CD14-positive monocyte (primary cell): ENCODE data around the gene VAV2. TPM values are rescaled to one million over a fixed set of nuclear protein-coding genes. Genes with fewer than 3 reads are reported as not detected.
"Not testable (repeated sequence)": the region's sequence is repeated elsewhere in the genome, so short reads cannot be mapped to it uniquely, and the experiment has no call there.

Source experiments
- DNase-seq, 3 donors: peaks; one replicate each; pipeline ENCODE4 v3.0.0-alpha.2; 2011 to 2022
- H2AFZ ChIP-seq: 2 replicates; pipeline ENCODE4 v1.6.0; 2012; ENCODE audit warnings: mild to moderate bottlenecking, low read depth, low read length, inconsistent platforms; ENCODE audit not compliant: insufficient read depth, poor library complexity, severe bottlenecking
- H3K27ac ChIP-seq, 2 donors: 1 replicate in 1 of 2; 2 replicates in 1 of 2; pipeline ENCODE4 v1.5.1; 2012 to 2013; ENCODE audit warnings: low read length in 2 of 2, control low read depth in 1 of 2, inconsistent platforms in 1 of 2, low read depth in 1 of 2, mild to moderate bottlenecking in 1 of 2
- H3K27me3 ChIP-seq, 2 donors: one replicate each; pipeline versions ENCODE4 v1.6.0 to v1.6.1; 2011 to 2013; ENCODE audit warnings: low read length in 2 of 2; ENCODE audit not compliant: control insufficient read depth in 2 of 2, insufficient read depth in 2 of 2
- H3K36me3 ChIP-seq, 2 donors: replicated peaks in 1 of 2; 1 replicate in 1 of 2; 2 replicates in 1 of 2; pipeline versions ENCODE4 v1.5.1 to v1.6.1; 2012 to 2013; ENCODE audit warnings: low read length in 2 of 2, control low read depth in 1 of 2, inconsistent platforms in 1 of 2, mild to moderate bottlenecking in 1 of 2; ENCODE audit not compliant: insufficient read depth in 2 of 2, control insufficient read depth in 1 of 2
- H3K4me1 ChIP-seq, 2 donors: 1 replicate in 1 of 2; 2 replicates in 1 of 2; pipeline versions ENCODE4 v1.5.1 to v1.6.1; 2012 to 2013; ENCODE audit warnings: low read length in 2 of 2, control low read depth in 1 of 2, inconsistent platforms in 1 of 2, mild to moderate bottlenecking in 1 of 2, moderate library complexity in 1 of 2; ENCODE audit not compliant: insufficient read depth in 2 of 2, control insufficient read depth in 1 of 2
- H3K4me2 ChIP-seq: replicated peaks from 2 replicates; pipeline ENCODE3; 2012; ENCODE audit warnings: low read length, moderate library complexity, mild to moderate bottlenecking; ENCODE audit not compliant: poor library complexity, severe bottlenecking; ENCODE audit errors: extremely low read depth
- H3K4me3 ChIP-seq, 3 experiments: fragments of 200-600 bp in 1 of 3; sonication (generic) in 1 of 3; replicated peaks in 1 of 3; 1 replicate in 2 of 3; 2 replicates in 1 of 3; pipeline ENCODE4 v1.5.1; 2011 to 2013; ENCODE audit warnings: low read length in 3 of 3, mild to moderate bottlenecking in 3 of 3, control low read depth in 2 of 3, low read depth in 2 of 3, inconsistent platforms in 1 of 3, moderate library complexity in 1 of 3
- H3K79me2 ChIP-seq: 2 replicates; pipeline ENCODE4 v1.6.0; 2012; ENCODE audit warnings: mild to moderate bottlenecking, control low read depth, inconsistent platforms, low read length, moderate library complexity; ENCODE audit not compliant: insufficient read depth
- H3K9ac ChIP-seq: 2 replicates; pipeline ENCODE4 v1.6.0; 2017; ENCODE audit warnings: low read length, mild to moderate bottlenecking; ENCODE audit not compliant: insufficient read depth, poor library complexity, severe bottlenecking
- H3K9me3 ChIP-seq, 2 donors: replicated peaks in 1 of 2; 1 replicate in 1 of 2; 2 replicates in 1 of 2; pipeline versions ENCODE4 v1.5.1 to v1.6.1; 2012 to 2013; ENCODE audit warnings: low read length in 2 of 2, control low read depth in 1 of 2; ENCODE audit not compliant: control insufficient read depth in 1 of 2, insufficient read depth in 1 of 2
- H4K20me1 ChIP-seq: 2 replicates; pipeline ENCODE4 v1.6.0; 2012; ENCODE audit warnings: mild to moderate bottlenecking, low read length, control low read depth, moderate library complexity; ENCODE audit not compliant: insufficient read depth
- H3K27ac Mint-ChIP-seq, 7 donors: one replicate each; pipeline ENCODE4 v1.8.0; 2020; ENCODE audit warnings: mild to moderate bottlenecking in 7 of 7, mixed read lengths in 7 of 7, moderate library complexity in 6 of 7, inconsistent platforms in 2 of 7
- H3K27me3 Mint-ChIP-seq, 3 donors: one replicate each; pipeline ENCODE4 v1.8.0; 2021 to 2022; ENCODE audit warnings: low read depth in 3 of 3, mild to moderate bottlenecking in 3 of 3, mixed read lengths in 3 of 3, moderate library complexity in 3 of 3, inconsistent platforms in 1 of 3
- H3K36me3 Mint-ChIP-seq, 2 donors: one replicate each; pipeline ENCODE4 v1.8.0; 2020; ENCODE audit warnings: mixed read lengths in 2 of 2, inconsistent platforms in 1 of 2, mild to moderate bottlenecking in 1 of 2
- H3K4me1 Mint-ChIP-seq: one replicate; pipeline ENCODE4 v1.8.0; 2020; ENCODE audit warnings: mild to moderate bottlenecking, mixed read lengths
- H3K4me3 Mint-ChIP-seq, 2 donors: one replicate each; pipeline ENCODE4 v1.8.0; 2020; ENCODE audit warnings: mild to moderate bottlenecking in 2 of 2, mixed read lengths in 2 of 2, moderate library complexity in 1 of 2
- H3K9me3 Mint-ChIP-seq, 7 donors: one replicate each; pipeline ENCODE4 v1.8.0; 2020 to 2022; ENCODE audit warnings: mixed read lengths in 7 of 7, mild to moderate bottlenecking in 6 of 7, moderate library complexity in 6 of 7, inconsistent platforms in 2 of 7
- WGBS: methylation state at CpG from one replicate; pipeline ENCODE4 v1.1.5; 2013; ENCODE audit warnings: missing lambda C conversion rate; ENCODE audit not compliant: insufficient coverage; 5-methylcytosine and 5-hydroxymethylcytosine counted together
- intact Hi-C, 2 donors: fragments of 100-400 bp; cut with micrococcal nuclease; formaldehyde crosslinking; loops; one replicate each; pipeline versions ENCODE4 v1.15.0 to v1.15.1; 2023
- polyA plus RNA-seq, 3 donors: library from polyadenylated mRNA; depleted of rRNA in 1 of 3; unstranded in 2 of 3; stranded (reverse) in 1 of 3; fragments of 300-500 nt in 2 of 3; fragments of >200 nt in 1 of 3; fragmentation: Illumina TruSeq in 2 of 3; gene quantifications; 1 replicate in 2 of 3; 2 replicates in 1 of 3; pipeline ENCODE4 v1.2.3, GENCODE V29; 2012 to 2021
- TF ChIP-seq, protein P1 (sequence below): fragments of 200-600 bp; IDR thresholded peaks from one replicate; pipeline ENCODE4 v1.8.0; 2022; ENCODE audit warnings: antibody characterized with exemption, mild to moderate bottlenecking

Gene VAV2
- polyA plus RNA-seq, 3 donors = 2.3 to 13.6 (median 2.3) TPM

DNA sequence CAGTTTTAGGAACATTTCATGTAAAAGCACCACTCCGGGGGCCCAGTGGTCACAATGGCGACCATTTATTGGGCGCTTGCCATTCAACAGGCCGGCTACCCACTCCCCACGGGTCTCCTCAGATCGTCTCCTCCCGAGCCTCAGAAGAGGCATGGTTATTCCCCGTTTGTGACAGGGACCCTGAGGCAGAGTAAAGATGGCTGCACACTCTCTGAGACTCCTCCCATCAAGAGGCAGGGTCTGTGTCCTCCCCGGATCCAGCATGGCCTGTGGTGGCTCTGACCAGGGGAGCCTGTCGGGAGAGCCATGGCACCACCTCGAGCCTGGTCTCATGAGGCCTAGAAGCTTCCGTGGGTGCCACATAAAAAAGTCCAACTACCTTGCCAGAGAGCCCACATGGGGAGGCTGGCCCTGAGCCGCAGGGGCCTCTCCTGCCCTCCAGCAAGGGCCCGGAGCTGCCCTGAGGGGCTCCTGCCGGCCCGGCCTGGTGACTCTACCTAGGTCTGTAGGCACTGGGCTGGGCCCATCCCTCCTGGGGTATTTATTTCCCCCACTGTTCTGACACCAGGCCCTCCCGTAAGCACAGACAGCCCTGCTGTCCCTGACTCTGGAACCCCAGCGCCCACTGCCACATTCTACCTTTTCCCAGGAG is 90.8 kb downstream of the VAV2 start:
- TF ChIP-seq, protein P1, sequence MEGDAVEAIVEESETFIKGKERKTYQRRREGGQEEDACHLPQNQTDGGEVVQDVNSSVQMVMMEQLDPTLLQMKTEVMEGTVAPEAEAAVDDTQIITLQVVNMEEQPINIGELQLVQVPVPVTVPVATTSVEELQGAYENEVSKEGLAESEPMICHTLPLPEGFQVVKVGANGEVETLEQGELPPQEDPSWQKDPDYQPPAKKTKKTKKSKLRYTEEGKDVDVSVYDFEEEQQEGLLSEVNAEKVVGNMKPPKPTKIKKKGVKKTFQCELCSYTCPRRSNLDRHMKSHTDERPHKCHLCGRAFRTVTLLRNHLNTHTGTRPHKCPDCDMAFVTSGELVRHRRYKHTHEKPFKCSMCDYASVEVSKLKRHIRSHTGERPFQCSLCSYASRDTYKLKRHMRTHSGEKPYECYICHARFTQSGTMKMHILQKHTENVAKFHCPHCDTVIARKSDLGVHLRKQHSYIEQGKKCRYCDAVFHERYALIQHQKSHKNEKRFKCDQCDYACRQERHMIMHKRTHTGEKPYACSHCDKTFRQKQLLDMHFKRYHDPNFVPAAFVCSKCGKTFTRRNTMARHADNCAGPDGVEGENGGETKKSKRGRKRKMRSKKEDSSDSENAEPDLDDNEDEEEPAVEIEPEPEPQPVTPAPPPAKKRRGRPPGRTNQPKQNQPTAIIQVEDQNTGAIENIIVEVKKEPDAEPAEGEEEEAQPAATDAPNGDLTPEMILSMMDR = no peak
- Histone ChIP-seq H3K27ac (no peak overlapping the region), H3K9ac (no peak overlapping the region), H3K4me2 (no peak overlapping the region), H3K4me1 (peaks cover 4 to 5% of the 10 kb centered on the region in 2 donors), H3K36me3 (no peaks in the 10 kb centered on the region), H3K9me3 (no peaks in the 10 kb centered on the region), H3K4me3 (no peak overlapping the region), H4K20me1 (peaks cover 45% of the 10 kb centered on the region), H3K79me2 (peaks cover 4% of the 10 kb centered on the region), H2AFZ (no peak overlapping the region), H3K27me3 (no peaks in the 10 kb centered on the region)
- 95% methylated on average over 16 of the region's 18 CpGs for WGBS
- Mint-ChIP-seq H3K4me3 (no peak overlapping the region), H3K36me3 (no peaks in the 10 kb centered on the region), H3K27me3 (peaks cover 0 to 3% (median 2%) of the 10 kb centered on the region in 3 donors), H3K4me1 (peaks cover 14% of the 10 kb centered on the region), H3K27ac (no peak overlapping the region), H3K9me3 (no peaks in the 10 kb centered on the region)
- intact Hi-C loops = no loop called here
- DNase-seq = no peak

DNA sequence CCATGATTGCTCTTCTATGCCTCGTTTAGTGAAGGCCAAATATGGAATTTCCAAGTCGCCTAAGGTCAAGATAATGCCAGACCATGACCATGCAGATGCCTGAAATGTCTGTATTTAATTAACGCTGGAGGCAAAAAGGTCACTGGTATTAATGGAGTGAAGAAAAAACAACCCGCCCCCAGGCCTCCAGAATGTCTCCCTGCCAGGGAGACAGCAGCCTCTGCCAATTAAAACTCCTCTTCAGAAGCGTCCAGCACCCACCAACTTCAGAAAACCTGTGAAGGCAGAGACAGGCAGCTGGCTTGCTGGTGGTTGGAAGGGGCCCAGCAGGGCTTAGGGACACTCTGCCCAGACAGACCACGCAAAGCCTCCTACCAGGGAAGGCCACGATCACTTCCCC is 94.4 kb downstream of the VAV2 start:
- H2AFZ ChIP-seq = no peak overlapping the region
- H3K9me3 ChIP-seq = no peaks in the 10 kb centered on the region
- H3K36me3 ChIP-seq = no peaks in the 10 kb centered on the region
- intact Hi-C loops = no loop called here
- H3K27ac ChIP-seq = no peak overlapping the region
- peaks cover 6% of the 10 kb centered on the region for H3K4me1 Mint-ChIP-seq
- H3K4me2 ChIP-seq = no peak overlapping the region
- 83% methylated on average over 4 of the region's 7 CpGs for WGBS
- peaks cover 1% of the 10 kb centered on the region in 2 donors for H3K4me1 ChIP-seq
- no peak overlapping the region for H3K4me3 Mint-ChIP-seq
- H3K9ac ChIP-seq = no peak overlapping the region
- H3K27me3 Mint-ChIP-seq = peaks cover 0 to 4% (median 0%) of the 10 kb centered on the region in 3 donors
- peak overlapping the region in 1 of 7 donors; percentile 3 for H3K27ac Mint-ChIP-seq
- no peaks in the 10 kb centered on the region for H3K27me3 ChIP-seq
- H4K20me1 ChIP-seq = peaks cover 21% of the 10 kb centered on the region
- H3K36me3 Mint-ChIP-seq = peaks cover 3 to 12% of the 10 kb centered on the region in 2 donors
- H3K79me2 ChIP-seq = peaks cover 4% of the 10 kb centered on the region
- H3K9me3 Mint-ChIP-seq = peaks cover 0 to 2% (median 0%) of the 10 kb centered on the region in 7 donors
- no peak overlapping the region for H3K4me3 ChIP-seq
- DNase-seq = no peak
- TF ChIP-seq, protein P1 = no peak

GRCh38 chr9:133896007-133896406 is 96.1 kb downstream of the VAV2 start:
- H3K27ac Mint-ChIP-seq, H3K9me3 Mint-ChIP-seq, H3K27me3 ChIP-seq, H3K9me3 ChIP-seq, H3K9ac ChIP-seq, H3K79me2 ChIP-seq, H2AFZ ChIP-seq, H3K4me1 ChIP-seq, H3K4me2 ChIP-seq, H3K27me3 Mint-ChIP-seq, H3K36me3 ChIP-seq, H4K20me1 ChIP-seq, H3K27ac ChIP-seq, H3K4me3 ChIP-seq, DNase-seq, H3K4me3 Mint-ChIP-seq, intact Hi-C loops, H3K4me1 Mint-ChIP-seq: not testable (repeated sequence)
- 100% methylated on average over 1 of the region's 13 CpGs for WGBS
- peaks cover 3 to 12% of the 10 kb centered on the region in 2 donors for H3K36me3 Mint-ChIP-seq
